ENCODE data around the gene SSBP4. TPM values are rescaled to one million over a fixed set of nuclear protein-coding genes. Genes with fewer than 3 reads are reported as not detected.

The SSBP4 gene
- total and polyA plus RNA-seq, 9 of the 15 experiments (the other 6 are each of a cell fraction or from before 2014, with no cell fraction given): 1.1 to 189 (median 39.0) TPM

- TF ChIP-seq TEAD4 (IDR thresholded peaks at IDR 0.05; ENCODE audit: low read length) (no peak), TEAD4 (CRISPR knock-in tag; IDR thresholded peaks at IDR 0.05; ENCODE audit: borderline replicate concordance) (no peak), ARID1B (IDR thresholded peaks at IDR 0.05) (0 out of 2 replicates have a peak, but pooled peaks have one; percentile 33), MTA2 (IDR thresholded peaks at IDR 0.05; ENCODE audit: low read depth) (no peak), SNRNP70 (optimal IDR thresholded peaks at IDR 0.05; ENCODE audit: low read depth, low read length) (no peak), HNRNPH1 (optimal IDR thresholded peaks at IDR 0.05; ENCODE audit: low read depth, low read length) (no peak), ELK3 (CRISPR knock-in tag; IDR thresholded peaks at IDR 0.05) (no peak), ZC3H11A (IDR thresholded peaks at IDR 0.05; ENCODE audit: low read depth, low read length) (no peak), SIX5 (IDR thresholded peaks at IDR 0.05; ENCODE audit: borderline replicate concordance in 1 of 2, insufficient read depth in 1 of 2, low read depth in 1 of 2, low read length in 2 of 2) (no peak), ZNF354B (CRISPR knock-in tag; IDR thresholded peaks at IDR 0.05) (no peak), NCOA6 (IDR thresholded peaks at IDR 0.05) (no peak), DDX20 (tag; IDR thresholded peaks at IDR 0.05; ENCODE audit: low read depth) (no peak), ZNF217 (CRISPR knock-in tag; IDR thresholded peaks at IDR 0.05) (no peak), ZNF77 (CRISPR knock-in tag; IDR thresholded peaks at IDR 0.05) (no peak), NR3C1 (CRISPR knock-in tag; IDR thresholded peaks at IDR 0.05) (no peak), FUS (optimal IDR thresholded peaks at IDR 0.05; ENCODE audit: low read depth, low read length) (no peak), SREBF1 (IDR thresholded peaks at IDR 0.05; ENCODE audit: borderline replicate concordance, low read depth, low read length) (no peak), ELF1 (tag; IDR thresholded peaks at IDR 0.05) (peak; percentile 91), NBN (IDR thresholded peaks at IDR 0.05; ENCODE audit: low read depth) (no peak)
- TF ChIP-seq, protein P1, sequence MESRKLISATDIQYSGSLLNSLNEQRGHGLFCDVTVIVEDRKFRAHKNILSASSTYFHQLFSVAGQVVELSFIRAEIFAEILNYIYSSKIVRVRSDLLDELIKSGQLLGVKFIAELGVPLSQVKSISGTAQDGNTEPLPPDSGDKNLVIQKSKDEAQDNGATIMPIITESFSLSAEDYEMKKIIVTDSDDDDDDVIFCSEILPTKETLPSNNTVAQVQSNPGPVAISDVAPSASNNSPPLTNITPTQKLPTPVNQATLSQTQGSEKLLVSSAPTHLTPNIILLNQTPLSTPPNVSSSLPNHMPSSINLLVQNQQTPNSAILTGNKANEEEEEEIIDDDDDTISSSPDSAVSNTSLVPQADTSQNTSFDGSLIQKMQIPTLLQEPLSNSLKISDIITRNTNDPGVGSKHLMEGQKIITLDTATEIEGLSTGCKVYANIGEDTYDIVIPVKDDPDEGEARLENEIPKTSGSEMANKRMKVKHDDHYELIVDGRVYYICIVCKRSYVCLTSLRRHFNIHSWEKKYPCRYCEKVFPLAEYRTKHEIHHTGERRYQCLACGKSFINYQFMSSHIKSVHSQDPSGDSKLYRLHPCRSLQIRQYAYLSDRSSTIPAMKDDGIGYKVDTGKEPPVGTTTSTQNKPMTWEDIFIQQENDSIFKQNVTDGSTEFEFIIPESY (CRISPR knock-in tag; IDR thresholded peaks at IDR 0.05): no peak
- TF ChIP-seq, protein P2, sequence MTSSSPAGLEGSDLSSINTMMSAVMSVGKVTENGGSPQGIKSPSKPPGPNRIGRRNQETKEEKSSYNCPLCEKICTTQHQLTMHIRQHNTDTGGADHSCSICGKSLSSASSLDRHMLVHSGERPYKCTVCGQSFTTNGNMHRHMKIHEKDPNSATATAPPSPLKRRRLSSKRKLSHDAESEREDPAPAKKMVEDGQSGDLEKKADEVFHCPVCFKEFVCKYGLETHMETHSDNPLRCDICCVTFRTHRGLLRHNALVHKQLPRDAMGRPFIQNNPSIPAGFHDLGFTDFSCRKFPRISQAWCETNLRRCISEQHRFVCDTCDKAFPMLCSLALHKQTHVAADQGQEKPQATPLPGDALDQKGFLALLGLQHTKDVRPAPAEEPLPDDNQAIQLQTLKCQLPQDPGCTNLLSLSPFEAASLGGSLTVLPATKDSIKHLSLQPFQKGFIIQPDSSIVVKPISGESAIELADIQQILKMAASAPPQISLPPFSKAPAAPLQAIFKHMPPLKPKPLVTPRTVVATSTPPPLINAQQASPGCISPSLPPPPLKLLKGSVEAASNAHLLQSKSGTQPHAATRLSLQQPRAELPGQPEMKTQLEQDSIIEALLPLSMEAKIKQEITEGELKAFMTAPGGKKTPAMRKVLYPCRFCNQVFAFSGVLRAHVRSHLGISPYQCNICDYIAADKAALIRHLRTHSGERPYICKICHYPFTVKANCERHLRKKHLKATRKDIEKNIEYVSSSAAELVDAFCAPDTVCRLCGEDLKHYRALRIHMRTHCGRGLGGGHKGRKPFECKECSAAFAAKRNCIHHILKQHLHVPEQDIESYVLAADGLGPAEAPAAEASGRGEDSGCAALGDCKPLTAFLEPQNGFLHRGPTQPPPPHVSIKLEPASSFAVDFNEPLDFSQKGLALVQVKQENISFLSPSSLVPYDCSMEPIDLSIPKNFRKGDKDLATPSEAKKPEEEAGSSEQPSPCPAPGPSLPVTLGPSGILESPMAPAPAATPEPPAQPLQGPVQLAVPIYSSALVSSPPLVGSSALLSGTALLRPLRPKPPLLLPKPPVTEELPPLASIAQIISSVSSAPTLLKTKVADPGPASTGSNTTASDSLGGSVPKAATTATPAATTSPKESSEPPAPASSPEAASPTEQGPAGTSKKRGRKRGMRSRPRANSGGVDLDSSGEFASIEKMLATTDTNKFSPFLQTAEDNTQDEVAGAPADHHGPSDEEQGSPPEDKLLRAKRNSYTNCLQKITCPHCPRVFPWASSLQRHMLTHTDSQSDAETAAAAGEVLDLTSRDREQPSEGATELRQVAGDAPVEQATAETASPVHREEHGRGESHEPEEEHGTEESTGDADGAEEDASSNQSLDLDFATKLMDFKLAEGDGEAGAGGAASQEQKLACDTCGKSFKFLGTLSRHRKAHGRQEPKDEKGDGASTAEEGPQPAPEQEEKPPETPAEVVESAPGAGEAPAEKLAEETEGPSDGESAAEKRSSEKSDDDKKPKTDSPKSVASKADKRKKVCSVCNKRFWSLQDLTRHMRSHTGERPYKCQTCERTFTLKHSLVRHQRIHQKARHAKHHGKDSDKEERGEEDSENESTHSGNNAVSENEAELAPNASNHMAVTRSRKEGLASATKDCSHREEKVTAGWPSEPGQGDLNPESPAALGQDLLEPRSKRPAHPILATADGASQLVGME (CRISPR knock-in tag; IDR thresholded peaks at IDR 0.05): peak; percentile 85
Measured at GRCh38 chr19:18478545-18479311, 59.5 kb downstream of the SSBP4 start (continued).

Measured in K562 (cell line).